ENCODE data around the gene ANKRD30A.

DNA sequence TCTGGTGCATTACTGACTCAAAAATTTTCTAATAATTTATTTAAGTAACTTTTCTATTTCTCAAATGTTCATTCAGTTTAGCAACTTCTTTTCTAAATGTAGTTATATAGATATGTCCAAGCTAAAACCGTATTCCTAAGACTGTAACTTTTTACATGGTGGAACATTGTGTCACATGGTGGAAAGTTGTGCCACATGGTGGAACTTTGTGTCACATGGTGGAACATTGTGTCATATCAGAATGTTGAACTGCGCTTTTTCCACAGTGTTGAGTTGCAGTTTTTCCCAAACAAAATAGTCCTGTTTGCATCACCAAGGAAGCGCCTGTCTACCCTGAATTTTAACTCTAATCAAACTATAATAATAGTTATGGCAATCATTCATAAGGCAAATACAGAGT is 109.3 kb downstream of the ANKRD30A start:
- TF ChIP-seq, protein P1, sequence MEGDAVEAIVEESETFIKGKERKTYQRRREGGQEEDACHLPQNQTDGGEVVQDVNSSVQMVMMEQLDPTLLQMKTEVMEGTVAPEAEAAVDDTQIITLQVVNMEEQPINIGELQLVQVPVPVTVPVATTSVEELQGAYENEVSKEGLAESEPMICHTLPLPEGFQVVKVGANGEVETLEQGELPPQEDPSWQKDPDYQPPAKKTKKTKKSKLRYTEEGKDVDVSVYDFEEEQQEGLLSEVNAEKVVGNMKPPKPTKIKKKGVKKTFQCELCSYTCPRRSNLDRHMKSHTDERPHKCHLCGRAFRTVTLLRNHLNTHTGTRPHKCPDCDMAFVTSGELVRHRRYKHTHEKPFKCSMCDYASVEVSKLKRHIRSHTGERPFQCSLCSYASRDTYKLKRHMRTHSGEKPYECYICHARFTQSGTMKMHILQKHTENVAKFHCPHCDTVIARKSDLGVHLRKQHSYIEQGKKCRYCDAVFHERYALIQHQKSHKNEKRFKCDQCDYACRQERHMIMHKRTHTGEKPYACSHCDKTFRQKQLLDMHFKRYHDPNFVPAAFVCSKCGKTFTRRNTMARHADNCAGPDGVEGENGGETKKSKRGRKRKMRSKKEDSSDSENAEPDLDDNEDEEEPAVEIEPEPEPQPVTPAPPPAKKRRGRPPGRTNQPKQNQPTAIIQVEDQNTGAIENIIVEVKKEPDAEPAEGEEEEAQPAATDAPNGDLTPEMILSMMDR (IDR thresholded peaks at IDR 0.05), result no peak
- TF ChIP-seq POLR2A (IDR thresholded peaks at IDR 0.05) (no peak), POLR2AphosphoS5 (IDR thresholded peaks at IDR 0.05) (no peak)

Data from transverse colon (tissue), 4 donors.